Neural progenitor cell (in vitro differentiated cells): ENCODE results near the gene CNTROB. TPM values are rescaled to one million over a fixed set of nuclear protein-coding genes. Genes with fewer than 3 reads are reported as not detected.

Experiments used
- DNase-seq: peaks from one replicate; pipeline ENCODE4 v3.0.0-alpha.2; 2016; ENCODE audit warnings: low spot score
- H2AFZ ChIP-seq: fragments of 200-600 bp; sonication (generic); replicated peaks from 2 replicates; pipeline ENCODE4 v1.6.1; 2016; ENCODE audit warnings: antibody characterized with exemption
- H3F3A ChIP-seq: fragments of 200-600 bp; sonication (generic); 2 replicates; pipeline ENCODE4 v1.6.1; 2016; ENCODE audit warnings: antibody characterized with exemption, low read depth
- H3K27ac ChIP-seq: fragments of 200-600 bp; sonication (generic); 2 replicates; pipeline ENCODE4 v1.5.1; 2016; ENCODE audit warnings: mild to moderate bottlenecking
- H3K27me3 ChIP-seq: fragments of 200-600 bp; sonication (generic); 2 replicates; pipeline ENCODE4 v1.6.1; 2016; ENCODE audit warnings: mild to moderate bottlenecking, moderate library complexity
- H3K36me3 ChIP-seq: fragments of 200-600 bp; sonication (generic); 2 replicates; pipeline ENCODE4 v1.5.1; 2016
- H3K4me1 ChIP-seq: fragments of 200-600 bp; sonication (generic); 2 replicates; pipeline ENCODE4 v1.6.1; 2016; ENCODE audit warnings: mixed run types
- H3K4me2 ChIP-seq: fragments of 200-600 bp; sonication (generic); 2 replicates; pipeline ENCODE4 v1.6.1; 2016
- H3K4me3 ChIP-seq: fragments of 200-600 bp; sonication (generic); 2 replicates; pipeline ENCODE4 v1.5.1; 2016
- H3K79me2 ChIP-seq: fragments of 200-600 bp; sonication (generic); 2 replicates; pipeline ENCODE4 v1.6.1; 2016; ENCODE audit warnings: low read depth
- H3K9ac ChIP-seq: fragments of 200-600 bp; sonication (generic); 2 replicates; pipeline ENCODE4 v1.6.1; 2016
- H3K9me3 ChIP-seq: fragments of 200-600 bp; sonication (generic); 2 replicates; pipeline ENCODE4 v1.5.1; 2016; ENCODE audit warnings: low read depth
- H4K20me1 ChIP-seq: fragments of 200-600 bp; sonication (generic); 2 replicates; pipeline ENCODE4 v1.6.1; 2016; ENCODE audit warnings: low read depth
- H3K27ac Mint-ChIP-seq: 3 replicates; pipeline ENCODE4 v1.8.0; 2021; ENCODE audit warnings: mixed read lengths
- H3K27me3 Mint-ChIP-seq: 2 replicates; pipeline ENCODE4 v1.8.0; 2022; ENCODE audit warnings: low read depth, mild to moderate bottlenecking, inconsistent platforms, moderate library complexity, mixed read lengths; ENCODE audit not compliant: insufficient read depth
- H3K36me3 Mint-ChIP-seq: 3 replicates; pipeline ENCODE4 v1.8.0; 2021; ENCODE audit warnings: mixed read lengths
- H3K4me1 Mint-ChIP-seq: 3 replicates; pipeline ENCODE4 v1.8.0; 2021; ENCODE audit warnings: mixed read lengths
- H3K4me3 Mint-ChIP-seq: 3 replicates; pipeline ENCODE4 v1.8.0; 2021; ENCODE audit warnings: mild to moderate bottlenecking, moderate library complexity, mixed read lengths
- H3K9me3 Mint-ChIP-seq: 3 replicates; pipeline ENCODE4 v1.8.0; 2020; ENCODE audit warnings: mixed read lengths
- EZH2 ChIP-seq: fragments of 200-600 bp; sonication (generic); IDR thresholded peaks from 2 replicates; pipeline ENCODE4 v1.6.1; 2017; ENCODE audit warnings: antibody characterized with exemption, mild to moderate bottlenecking, moderate library complexity
- EZH2phosphoT487 ChIP-seq: fragments of 200-600 bp; sonication (generic); IDR thresholded peaks from 2 replicates; pipeline ENCODE4 v1.6.1; 2017; ENCODE audit warnings: antibody characterized with exemption
- total RNA-seq: library from RNA; depleted of rRNA; stranded (reverse); fragments of >200 nt; gene quantifications from 2 replicates; pipeline ENCODE4 v1.2.3, GENCODE V29; 2015; ENCODE audit warnings: low replicate concordance
- TF ChIP-seq, protein P1 (sequence below): fragments of 200-600 bp; sonication (generic); IDR thresholded peaks from 2 replicates; pipeline ENCODE4 v1.5.1; 2017; ENCODE audit warnings: antibody characterized with exemption, mild to moderate bottlenecking

CNTROB gene
- total RNA-seq, 1 donor from 2014 or later: 21.2 TPM

DNA sequence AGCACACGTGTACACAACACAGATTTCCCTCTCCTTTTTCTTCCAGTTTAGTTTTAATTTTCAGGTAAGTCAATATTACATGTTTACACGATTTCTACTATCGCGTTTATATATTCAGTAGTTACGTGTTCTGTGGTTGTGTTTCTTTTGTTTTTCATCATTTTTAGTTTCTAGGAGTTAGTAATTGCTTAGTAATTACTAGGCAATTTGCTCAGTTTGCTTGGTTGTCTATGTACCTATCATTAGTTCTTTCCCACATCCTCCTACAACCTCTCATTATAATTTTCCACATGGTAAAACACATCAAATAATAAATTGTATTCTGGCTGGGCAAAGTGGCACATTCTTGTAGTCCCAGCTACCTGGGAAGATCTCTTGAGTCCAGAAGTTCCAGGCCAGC is 45.8 kb downstream of the CNTROB start:
- H3K4me3 ChIP-seq: no peak overlapping the region

GRCh38 chr17:7982173-7982572 is 50.2 kb downstream of the CNTROB start:
- Histone ChIP-seq H3K9ac (no peak overlapping the region), H3F3A (no peaks in the 10 kb centered on the region), H3K36me3 (no peaks in the 10 kb centered on the region), H4K20me1 (no peaks in the 10 kb centered on the region), H3K4me2 (no peak overlapping the region), H3K27me3 (peaks cover 3% of the 10 kb centered on the region), H3K9me3 (no peaks in the 10 kb centered on the region), H3K79me2 (no peaks in the 10 kb centered on the region), H3K27ac (no peak overlapping the region), H3K4me3 (no peak overlapping the region), H3K4me1 (no peaks in the 10 kb centered on the region), H2AFZ (no peak overlapping the region)
- Mint-ChIP-seq H3K4me3 (no peak overlapping the region), H3K9me3 (peaks cover under 1% of the 10 kb centered on the region), H3K27me3 (peaks cover 10% of the 10 kb centered on the region), H3K4me1 (no peaks in the 10 kb centered on the region), H3K36me3 (no peaks in the 10 kb centered on the region), H3K27ac (no peak overlapping the region)
- no peak for DNase-seq
- TF ChIP-seq, protein P1, sequence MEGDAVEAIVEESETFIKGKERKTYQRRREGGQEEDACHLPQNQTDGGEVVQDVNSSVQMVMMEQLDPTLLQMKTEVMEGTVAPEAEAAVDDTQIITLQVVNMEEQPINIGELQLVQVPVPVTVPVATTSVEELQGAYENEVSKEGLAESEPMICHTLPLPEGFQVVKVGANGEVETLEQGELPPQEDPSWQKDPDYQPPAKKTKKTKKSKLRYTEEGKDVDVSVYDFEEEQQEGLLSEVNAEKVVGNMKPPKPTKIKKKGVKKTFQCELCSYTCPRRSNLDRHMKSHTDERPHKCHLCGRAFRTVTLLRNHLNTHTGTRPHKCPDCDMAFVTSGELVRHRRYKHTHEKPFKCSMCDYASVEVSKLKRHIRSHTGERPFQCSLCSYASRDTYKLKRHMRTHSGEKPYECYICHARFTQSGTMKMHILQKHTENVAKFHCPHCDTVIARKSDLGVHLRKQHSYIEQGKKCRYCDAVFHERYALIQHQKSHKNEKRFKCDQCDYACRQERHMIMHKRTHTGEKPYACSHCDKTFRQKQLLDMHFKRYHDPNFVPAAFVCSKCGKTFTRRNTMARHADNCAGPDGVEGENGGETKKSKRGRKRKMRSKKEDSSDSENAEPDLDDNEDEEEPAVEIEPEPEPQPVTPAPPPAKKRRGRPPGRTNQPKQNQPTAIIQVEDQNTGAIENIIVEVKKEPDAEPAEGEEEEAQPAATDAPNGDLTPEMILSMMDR: no peak
- TF ChIP-seq EZH2 (no peak), EZH2phosphoT487 (no peak)

More for the DNA sequence above, 45.8 kb downstream of the CNTROB start:
- H3K9me3 ChIP-seq: no peaks in the 10 kb centered on the region
- TF ChIP-seq, protein P1: no peak
- no peak for TF ChIP-seq EZH2phosphoT487
- TF ChIP-seq EZH2: no peak
- H3K27me3 ChIP-seq: peaks cover 3% of the 10 kb centered on the region
- H3K79me2 ChIP-seq: no peaks in the 10 kb centered on the region
- no peak overlapping the region for H3K4me2 ChIP-seq
- no peaks in the 10 kb centered on the region for H3K4me1 ChIP-seq
- Mint-ChIP-seq H3K9me3 (peaks cover 24% of the 10 kb centered on the region), H3K4me3 (no peak overlapping the region), H3K4me1 (no peaks in the 10 kb centered on the region), H3K27me3 (peaks cover 4% of the 10 kb centered on the region), H3K36me3 (no peaks in the 10 kb centered on the region), H3K27ac (no peak overlapping the region)
- H2AFZ ChIP-seq: no peak overlapping the region
- no peak overlapping the region for H3K9ac ChIP-seq
- H4K20me1 ChIP-seq: no peaks in the 10 kb centered on the region
- no peak overlapping the region for H3K27ac ChIP-seq
- H3K36me3 ChIP-seq: no peaks in the 10 kb centered on the region
- no peak for DNase-seq
- H3F3A ChIP-seq: no peaks in the 10 kb centered on the region

DNA sequence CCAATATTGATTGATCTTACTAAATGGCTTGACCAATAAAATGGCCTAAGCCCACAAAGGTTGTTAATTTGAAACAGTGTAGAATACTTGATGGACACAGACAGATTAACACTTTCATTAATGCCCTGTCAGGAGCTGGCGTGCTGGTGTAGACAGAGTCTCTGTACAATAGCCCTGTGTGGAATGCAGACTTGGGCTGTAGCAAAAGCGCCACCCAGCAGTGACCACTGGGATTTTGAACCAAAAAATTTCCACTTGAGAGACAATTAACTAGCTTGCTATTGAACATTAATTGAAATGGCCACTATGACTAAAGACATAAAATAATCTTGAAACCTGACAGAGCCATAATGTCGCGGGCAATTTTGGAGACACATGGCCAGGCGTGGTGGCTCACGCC is 50.7 kb downstream of the CNTROB start:
- Histone ChIP-seq H3K4me3 (no peak overlapping the region), H3K27ac (no peak overlapping the region), H4K20me1 (no peaks in the 10 kb centered on the region), H3F3A (no peaks in the 10 kb centered on the region), H3K9ac (no peak overlapping the region), H3K27me3 (peaks cover 3% of the 10 kb centered on the region), H3K4me1 (no peaks in the 10 kb centered on the region), H2AFZ (no peak overlapping the region), H3K79me2 (no peaks in the 10 kb centered on the region), H3K36me3 (no peaks in the 10 kb centered on the region), H3K9me3 (no peaks in the 10 kb centered on the region), H3K4me2 (no peak overlapping the region)
- Mint-ChIP-seq H3K9me3 (no peaks in the 10 kb centered on the region), H3K4me1 (peaks cover 5% of the 10 kb centered on the region), H3K4me3 (no peak overlapping the region), H3K36me3 (no peaks in the 10 kb centered on the region), H3K27ac (no peak overlapping the region), H3K27me3 (peaks cover 11% of the 10 kb centered on the region)
- peak; percentile 48 for DNase-seq
- no peak for TF ChIP-seq EZH2phosphoT487
- TF ChIP-seq, protein P1: peak; percentile 39

GRCh38 chr17:7984904-7985303 is 52.9 kb downstream of the CNTROB start:
- H3F3A ChIP-seq: peaks cover 11% of the 10 kb centered on the region
- DNase-seq: no peak
- no peak overlapping the region for H3K9ac ChIP-seq
- H3K36me3 ChIP-seq: no peaks in the 10 kb centered on the region
- no peaks in the 10 kb centered on the region for H4K20me1 ChIP-seq
- no peaks in the 10 kb centered on the region for H3K9me3 ChIP-seq
- peaks cover 12% of the 10 kb centered on the region for H3K27me3 Mint-ChIP-seq
- H3K4me3 ChIP-seq: no peak overlapping the region
- H3K79me2 ChIP-seq: no peaks in the 10 kb centered on the region
- TF ChIP-seq, protein P1: no peak
- TF ChIP-seq EZH2phosphoT487 (no peak), EZH2 (no peak)
- H3K4me3 Mint-ChIP-seq: no peak overlapping the region
- no peaks in the 10 kb centered on the region for H3K4me1 ChIP-seq
- H2AFZ ChIP-seq: no peak overlapping the region
- H3K4me1 Mint-ChIP-seq: peaks cover 5% of the 10 kb centered on the region
- H3K36me3 Mint-ChIP-seq: no peaks in the 10 kb centered on the region
- H3K27ac ChIP-seq: no peak overlapping the region
- H3K4me2 ChIP-seq: no peak overlapping the region
- H3K27ac Mint-ChIP-seq: no peak overlapping the region
- H3K9me3 Mint-ChIP-seq: no peaks in the 10 kb centered on the region
- H3K27me3 ChIP-seq: peaks cover 10% of the 10 kb centered on the region
